GM18858 (cell line): Measurements from ENCODE around the gene ADAMTS12.

Experiments used
- ATAC-seq: cut with Tn5 transposase; IDR thresholded peaks from one replicate; pipeline ENCODE4 v1.9.1; 2021; ENCODE audit not compliant: unreplicated experiment

ADAMTS12 gene

GRCh38 chr5:33675958-33676464 lies 215.8 kb downstream of the ADAMTS12 start:
- ATAC-seq = peak; percentile 76

DNA sequence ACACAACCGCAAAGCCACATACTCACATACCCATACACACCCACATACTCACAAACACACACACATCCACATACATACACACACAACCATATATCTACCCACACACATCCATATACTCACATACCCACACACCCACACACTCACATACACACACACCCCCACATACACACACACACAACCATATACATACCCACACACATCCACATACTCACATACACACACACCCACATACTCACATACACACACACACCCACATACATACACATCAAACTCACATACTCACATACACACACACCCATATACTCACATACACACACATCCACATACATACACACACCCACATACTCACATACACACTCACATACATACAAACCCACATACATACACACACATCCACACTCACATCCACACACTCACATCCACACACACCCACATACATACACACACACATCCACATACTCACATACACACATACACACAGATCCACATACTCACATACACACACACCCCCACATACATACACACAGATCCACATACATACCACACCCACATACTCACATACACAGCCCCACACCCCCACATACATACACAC lies 220.0 kb downstream of the ADAMTS12 start:
- no peak for ATAC-seq

- no peak for ATAC-seq
Measured at GRCh38 chr5:33662722-33663427, 228.9 kb downstream of the ADAMTS12 start.

GRCh38 chr5:33659526-33660169 lies 232.1 kb downstream of the ADAMTS12 start:
- ATAC-seq = no peak

DNA sequence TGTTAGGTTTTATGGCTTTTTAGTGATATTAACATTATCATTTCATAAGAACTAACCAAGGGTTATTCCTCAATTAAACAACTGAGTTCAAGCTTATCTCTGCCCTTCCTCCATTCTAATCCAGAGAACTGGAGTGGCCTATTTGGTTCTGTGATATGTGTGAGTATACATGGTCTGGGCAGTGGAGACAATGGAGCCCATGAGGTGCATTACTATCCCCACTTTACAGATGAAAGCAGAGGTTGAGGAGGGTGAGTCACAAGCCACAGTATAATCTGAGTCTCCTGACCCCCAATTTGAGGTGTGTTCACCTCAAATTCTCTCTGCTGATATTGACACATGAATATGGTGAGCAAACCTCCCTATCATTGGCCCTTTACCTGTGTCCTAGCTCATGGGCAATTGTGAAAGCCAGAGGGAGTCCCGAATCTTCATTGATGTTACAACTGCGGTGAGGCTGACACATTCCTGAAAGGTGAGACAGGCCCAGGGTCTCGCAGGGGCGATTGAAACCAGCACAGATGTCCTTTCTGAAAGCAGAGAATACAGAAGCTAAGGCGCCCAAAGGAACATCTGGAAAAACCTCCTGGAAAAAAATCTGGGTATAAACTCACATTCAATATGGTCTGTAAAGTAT lies 233.9 kb downstream of the ADAMTS12 start:
- ATAC-seq = no peak

GRCh38 chr5:33657176-33657575 lies 234.6 kb downstream of the ADAMTS12 start:
- no peak for ATAC-seq

DNA sequence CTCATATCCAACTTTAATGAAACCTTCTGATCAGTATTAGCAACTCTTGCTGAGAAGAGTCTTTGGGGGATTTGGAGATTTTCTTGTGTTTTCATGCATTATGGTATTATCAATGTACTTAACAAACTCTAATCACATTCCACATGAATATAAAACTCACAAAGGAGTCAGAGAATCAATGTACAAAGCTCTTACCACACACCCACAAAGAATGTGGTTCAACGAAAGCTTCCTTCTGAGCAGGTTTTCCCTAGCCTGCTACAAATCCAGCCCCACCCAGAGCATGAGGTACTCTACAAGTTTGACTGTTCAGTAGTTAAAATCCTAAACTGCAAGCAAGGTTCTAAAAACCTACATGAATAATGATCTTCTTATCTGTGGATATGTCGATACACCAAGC lies 240.9 kb downstream of the ADAMTS12 start:
- no peak for ATAC-seq

GRCh38 chr5:33649549-33650482 lies 242.0 kb downstream of the ADAMTS12 start:
- ATAC-seq = no peak

DNA sequence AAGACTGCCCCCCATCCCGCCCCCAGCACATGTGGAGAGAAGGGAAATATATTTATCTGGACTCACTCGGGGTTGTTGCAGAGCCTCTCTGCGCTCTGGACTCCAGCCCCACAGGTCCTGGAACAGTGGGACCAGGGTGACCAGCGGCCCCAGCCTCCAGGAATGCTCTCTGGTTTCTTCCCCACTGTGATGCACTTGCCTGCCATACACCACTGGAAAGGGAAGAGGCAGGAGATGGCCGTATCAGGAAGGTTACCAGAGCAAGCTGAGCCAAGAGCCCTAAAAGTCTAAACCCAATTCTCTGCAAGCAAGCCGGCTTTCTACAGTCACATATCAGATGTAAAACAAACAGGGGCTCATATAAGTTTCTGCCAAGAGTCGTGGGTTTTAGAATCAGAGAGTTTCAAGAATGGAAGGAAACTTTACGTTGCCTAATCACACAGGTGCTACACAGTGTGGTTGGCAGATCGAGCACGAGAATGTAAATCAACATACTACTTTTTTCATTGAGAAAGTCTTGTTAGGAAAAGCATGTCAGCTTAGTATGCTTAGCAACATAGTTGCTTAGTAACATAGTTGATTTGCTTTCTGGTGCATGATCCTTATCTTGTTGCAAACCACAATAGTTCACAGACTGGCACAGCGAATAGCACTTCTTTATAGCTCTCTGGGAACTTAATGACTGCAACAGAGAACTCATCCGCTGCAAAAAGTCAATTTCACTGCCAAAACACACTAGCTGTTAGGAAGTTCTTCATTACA lies 249.9 kb downstream of the ADAMTS12 start:
- ATAC-seq = no peak

- no peak for ATAC-seq
Measured at GRCh38 chr5:33639474-33639873, 252.3 kb downstream of the ADAMTS12 start.

GRCh38 chr5:33637011-33637410 lies 254.8 kb downstream of the ADAMTS12 start:
- ATAC-seq = no peak

DNA sequence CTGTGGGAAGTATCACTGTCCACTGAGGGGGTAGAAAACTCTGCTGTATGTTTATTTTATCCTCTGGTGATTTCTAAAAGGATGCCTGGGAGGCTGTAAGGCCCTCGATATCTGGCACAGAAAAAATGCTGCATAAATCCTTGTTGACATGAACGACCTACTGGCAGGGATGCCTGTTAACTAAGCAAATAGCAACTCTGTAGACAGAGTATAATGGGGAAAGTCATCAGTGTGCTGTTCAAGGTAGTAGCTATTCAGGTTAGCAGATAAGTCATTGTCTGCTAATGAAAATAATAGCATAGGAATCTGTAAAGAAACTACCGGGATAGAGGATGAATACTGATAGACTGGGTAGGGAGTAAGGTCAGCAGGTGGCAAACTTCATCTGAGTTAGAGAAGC lies 256.2 kb downstream of the ADAMTS12 start:
- no peak for ATAC-seq

DNA sequence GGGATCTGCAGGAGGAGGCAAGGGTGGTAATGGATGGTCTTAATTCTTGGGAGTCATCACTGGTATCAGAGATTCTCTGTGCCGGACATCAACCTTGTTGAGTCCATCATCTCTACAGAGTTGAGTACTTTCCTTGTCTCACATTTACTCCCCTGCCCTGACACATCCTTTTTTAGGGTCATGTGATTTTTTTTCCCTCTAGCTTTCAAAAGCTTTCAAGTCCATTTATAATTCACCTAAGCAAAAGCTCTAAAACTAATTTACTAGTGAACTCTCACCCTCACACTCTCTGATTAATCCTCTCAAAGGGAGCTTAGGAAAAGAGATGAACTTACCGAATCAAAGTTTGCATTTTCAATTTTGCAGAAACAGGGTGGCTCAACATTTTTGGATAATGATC lies 258.1 kb downstream of the ADAMTS12 start:
- no peak for ATAC-seq

GRCh38 chr5:33631786-33632185 lies 260.0 kb downstream of the ADAMTS12 start:
- ATAC-seq = peak; percentile 90

- no peak for ATAC-seq
Measured at GRCh38 chr5:33631139-33631538, 260.7 kb downstream of the ADAMTS12 start.

- ATAC-seq = no peak
Measured at GRCh38 chr5:33629999-33630398, 261.8 kb downstream of the ADAMTS12 start.

DNA sequence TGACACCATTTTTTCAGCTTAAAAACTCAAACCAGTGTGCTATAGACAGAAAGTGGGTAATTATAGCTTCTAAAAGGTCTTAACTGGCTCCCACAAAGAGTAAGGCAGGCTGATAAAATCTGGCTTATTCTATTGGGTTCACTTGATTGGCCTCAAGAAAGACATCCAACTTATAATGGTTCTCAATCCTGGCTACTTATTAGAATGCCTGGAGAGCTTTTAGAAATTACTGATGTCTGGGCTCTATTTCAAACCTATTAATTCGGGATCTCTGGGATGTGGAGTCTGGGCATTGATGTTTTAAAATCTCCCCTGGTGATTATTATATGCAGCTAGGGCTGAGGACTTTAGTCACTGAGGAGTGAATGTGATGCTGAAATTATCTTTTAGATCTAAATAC lies 263.0 kb downstream of the ADAMTS12 start:
- ATAC-seq = no peak

- ATAC-seq = no peak
Measured at GRCh38 chr5:33621514-33621913, 270.3 kb downstream of the ADAMTS12 start.

- ATAC-seq = no peak
Measured at GRCh38 chr5:33614039-33614438, 277.8 kb downstream of the ADAMTS12 start.

DNA sequence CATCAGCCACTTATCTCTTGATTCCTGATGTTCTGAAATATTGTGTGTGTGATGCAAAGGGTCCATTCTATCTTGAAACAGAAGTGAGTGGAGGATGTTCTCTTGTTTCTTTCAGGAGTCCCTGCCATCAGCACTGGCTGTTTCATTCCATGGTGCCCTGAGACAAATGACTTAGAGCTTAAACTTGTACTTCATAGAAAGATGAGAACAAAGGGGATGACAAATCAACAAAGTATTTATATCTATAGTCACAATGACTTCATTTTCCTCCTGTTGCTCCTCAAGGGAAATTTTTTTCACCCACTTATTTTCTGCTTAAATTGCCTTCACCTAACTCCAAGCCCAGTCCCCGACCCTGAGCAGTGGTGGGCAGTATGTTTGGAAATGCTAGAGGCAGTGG lies 279.4 kb downstream of the ADAMTS12 start:
- no peak for ATAC-seq
